GM19193 (cell line): ENCODE data around the gene PCDHGA7.
"Not testable (repeated sequence)": the region's sequence is repeated elsewhere in the genome, so short reads cannot be mapped to it uniquely, and the experiment has no call there.

Experiments
- POLR2A ChIP-seq: IDR thresholded peaks from 4 replicates; pipeline ENCODE4 v1.6.1; 2011; ENCODE audit not compliant: insufficient read depth, insufficient read length; ENCODE audit errors: extremely low read depth

PCDHGA7 gene

GRCh38 chr5:141360685-141361084 is 21.9 kb upstream of the PCDHGA7 start:
- TF ChIP-seq POLR2A: no peak

GRCh38 chr5:141362719-141363118 is 19.8 kb upstream of the PCDHGA7 start:
- TF ChIP-seq POLR2A: no peak

GRCh38 chr5:141363952-141364660 is 18.4 kb upstream of the PCDHGA7 start, which contains the start of gene PCDHGA5:
TSS of gene PCDHGA5 (plus strand) at chr5:141364162. CDS start at chr5:141364331, 169 bp downstream.
- TF ChIP-seq POLR2A: no peak

GRCh38 chr5:141366016-141366896 is 16.3 kb upstream of the PCDHGA7 start:
- no peak for TF ChIP-seq POLR2A

GRCh38 chr5:141369994-141370848 is 12.3 kb upstream of the PCDHGA7 start, which contains the start of gene PCDHGB3:
TSS of gene PCDHGB3 (plus strand) at chr5:141370242. CDS start at chr5:141370395, 153 bp downstream.
- TF ChIP-seq POLR2A: no peak

GRCh38 chr5:141371572-141372475 is 10.7 kb upstream of the PCDHGA7 start:
- TF ChIP-seq POLR2A: no peak

- TF ChIP-seq POLR2A: no peak
Observed at GRCh38 chr5:141373673-141374317, 8.7 kb upstream of the PCDHGA7 start, which contains the start of gene PCDHGA6. TSS of gene PCDHGA6 (plus strand) at chr5:141373891. CDS start at chr5:141374084, 193 bp downstream.

- no peak for TF ChIP-seq POLR2A
Observed at GRCh38 chr5:141374627-141375026, 7.9 kb upstream of the PCDHGA7 start.

GRCh38 chr5:141383345-141383744 is 803 bp downstream of the PCDHGA7 start:
- TF ChIP-seq POLR2A: no peak

- TF ChIP-seq POLR2A: no peak
Observed at GRCh38 chr5:141384471-141385267, 2.1 kb downstream of the PCDHGA7 start.

GRCh38 chr5:141387557-141388311 is 5.2 kb downstream of the PCDHGA7 start, which contains the start of gene PCDHGB4:
TSS of gene PCDHGB4 (plus strand) at chr5:141387698. CDS start at chr5:141387885, 187 bp downstream.
- not testable (repeated sequence) for TF ChIP-seq POLR2A
